ENCODE measurements around the gene SERPINF2. TPM values are rescaled to one million over a fixed set of nuclear protein-coding genes. Genes with fewer than 3 reads are reported as not detected.

Gene SERPINF2
- total RNA-seq, 1 donor from 2014 or later = 20.6 TPM

- Histone ChIP-seq H3K4me3 (no peak overlapping the region), H3K36me3 (no peaks in the 10 kb centered on the region), H3K27me3 (no peaks in the 10 kb centered on the region), H3K9me3 (no peaks in the 10 kb centered on the region), H3K27ac (no peak overlapping the region), H3K4me1 (no peaks in the 10 kb centered on the region)
- no peak for DNase-seq (ENCODE audit: low spot score in 2 of 2)
- no peak for TF ChIP-seq CTCF (IDR thresholded peaks at IDR 0.05)
- intact Hi-C loops (cut with DNase I) = no loop called here
These were observed 12.7 kb downstream of the SERPINF2 start for GRCh38 chr17:1755252-1755826.

GRCh38 chr17:1755827-1756262 lies 13.2 kb downstream of the SERPINF2 start:
- no peak for DNase-seq (ENCODE audit: low spot score in 2 of 2)
- Histone ChIP-seq H3K27me3 (no peaks in the 10 kb centered on the region), H3K4me3 (no peak overlapping the region), H3K36me3 (no peaks in the 10 kb centered on the region), H3K4me1 (no peaks in the 10 kb centered on the region), H3K27ac (no peak overlapping the region), H3K9me3 (no peaks in the 10 kb centered on the region)
- TF ChIP-seq CTCF (IDR thresholded peaks at IDR 0.05) = no peak
- intact Hi-C loops (cut with DNase I) = no loop called here

GRCh38 chr17:1758807-1759206 lies 16.1 kb downstream of the SERPINF2 start:
- H3K36me3 ChIP-seq = no peaks in the 10 kb centered on the region
- no peak overlapping the region for H3K27ac ChIP-seq
- intact Hi-C loops (cut with DNase I) = no loop called here
- no peaks in the 10 kb centered on the region for H3K4me1 ChIP-seq
- TF ChIP-seq CTCF (IDR thresholded peaks at IDR 0.05) = no peak
- H3K9me3 ChIP-seq = no peaks in the 10 kb centered on the region
- H3K4me3 ChIP-seq = no peak overlapping the region
- H3K27me3 ChIP-seq = no peaks in the 10 kb centered on the region
- DNase-seq (ENCODE audit: low spot score in 2 of 2) = no peak

- intact Hi-C loops (cut with DNase I) = no loop called here
- Histone ChIP-seq H3K27ac (no peak overlapping the region), H3K9me3 (no peaks in the 10 kb centered on the region), H3K27me3 (no peaks in the 10 kb centered on the region), H3K4me3 (no peak overlapping the region), H3K36me3 (no peaks in the 10 kb centered on the region), H3K4me1 (no peaks in the 10 kb centered on the region)
- no peak for TF ChIP-seq CTCF (IDR thresholded peaks at IDR 0.05)
- no peak for DNase-seq (ENCODE audit: low spot score in 2 of 2)
These were observed 16.9 kb downstream of the SERPINF2 start for GRCh38 chr17:1759529-1759928.

GRCh38 chr17:1762233-1762900 lies 19.7 kb downstream of the SERPINF2 start:
- Histone ChIP-seq H3K4me1 (no peaks in the 10 kb centered on the region), H3K4me3 (peak overlapping the region; percentile 33 to 54), H3K27me3 (no peaks in the 10 kb centered on the region), H3K36me3 (no peaks in the 10 kb centered on the region), H3K9me3 (no peaks in the 10 kb centered on the region), H3K27ac (peak overlapping the region; percentile 59 to 69)
- no peak for DNase-seq (ENCODE audit: low spot score in 2 of 2)
- intact Hi-C loops (cut with DNase I) = no loop called here
- TF ChIP-seq CTCF (IDR thresholded peaks at IDR 0.05) = no peak

Data from ascending aorta (tissue), 2 donors.